ENCODE data around the gene RASGRP1.

RASGRP1 gene

GRCh38 chr15:38534691-38535090 is 29.9 kb downstream of the RASGRP1 start:
- no peak for DNase-seq

GRCh38 chr15:38533926-38534325 is 30.7 kb downstream of the RASGRP1 start:
- no peak for DNase-seq

DNA sequence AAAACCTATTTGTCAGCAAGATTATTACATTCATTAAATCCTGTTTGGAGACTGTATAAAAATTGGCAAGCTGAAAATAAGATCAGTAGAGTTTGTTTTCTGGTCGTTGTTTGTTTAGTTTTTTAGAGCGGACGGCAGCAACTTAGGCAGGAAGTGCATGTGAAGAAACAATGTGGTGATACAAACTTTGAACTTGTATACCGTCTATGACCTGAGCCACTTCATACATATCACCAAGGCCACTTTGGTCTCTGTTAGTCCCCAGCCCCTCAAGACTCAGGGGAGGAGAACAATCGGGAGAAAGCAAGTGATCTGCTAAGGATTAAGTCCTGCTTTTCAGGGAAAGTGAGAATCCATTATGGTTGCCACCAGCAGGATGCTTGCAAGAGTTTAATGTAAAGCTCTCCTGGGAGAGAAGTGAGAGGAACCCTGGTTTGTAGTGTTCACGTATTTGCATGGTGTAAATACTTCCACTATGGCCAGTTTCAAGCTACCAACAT is 31.1 kb downstream of the RASGRP1 start:
- no peak for DNase-seq

GRCh38 chr15:38532728-38533127 is 31.9 kb downstream of the RASGRP1 start:
- DNase-seq = no peak

GRCh38 chr15:38531509-38531908 is 33.1 kb downstream of the RASGRP1 start:
- DNase-seq = peak; percentile 75

- DNase-seq = no peak
Measured at GRCh38 chr15:38530113-38530512, 34.5 kb downstream of the RASGRP1 start.

DNA sequence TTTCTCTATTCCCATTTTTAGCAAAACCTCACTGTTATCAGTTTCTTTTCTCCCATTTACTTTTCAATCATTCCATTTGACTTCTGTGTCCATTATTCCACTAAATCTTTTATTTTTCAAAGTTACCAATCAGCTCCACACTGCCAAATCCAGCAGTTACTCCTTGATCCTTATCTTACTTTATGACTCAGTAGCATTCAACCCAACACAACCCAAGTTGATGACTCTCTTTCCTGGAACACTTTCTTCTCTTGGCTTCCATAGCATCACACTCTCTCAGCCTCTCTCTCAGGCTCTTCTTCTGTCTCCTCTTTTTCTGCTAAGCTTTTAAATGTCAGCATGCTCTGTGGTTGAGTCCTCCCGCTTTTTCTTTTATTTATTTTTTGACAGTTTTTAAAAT is 36.3 kb downstream of the RASGRP1 start:
- peak; percentile 23 for DNase-seq

GRCh38 chr15:38526158-38526557 is 38.5 kb downstream of the RASGRP1 start:
- DNase-seq = no peak

DNA sequence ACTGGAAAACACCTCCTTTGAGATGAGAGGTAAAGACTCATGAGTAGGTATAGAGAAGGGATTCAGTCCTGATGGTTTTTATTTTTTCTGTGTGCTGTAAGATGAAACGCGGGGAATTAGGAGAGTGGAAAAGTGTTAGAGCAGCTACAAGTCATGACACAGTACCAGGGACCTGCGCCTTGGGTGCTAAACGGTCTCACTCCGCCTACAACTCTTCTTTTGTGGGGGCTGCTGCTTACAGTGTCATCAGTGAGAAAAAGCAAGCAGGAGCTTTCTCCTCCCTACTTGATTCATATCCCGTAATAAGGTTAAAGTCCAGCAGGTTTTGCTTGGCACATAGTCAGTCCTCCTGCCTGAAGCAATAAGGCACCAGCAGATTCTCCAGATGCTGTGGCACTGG is 39.1 kb downstream of the RASGRP1 start:
- no peak for DNase-seq

- DNase-seq = no peak
Measured at GRCh38 chr15:38524156-38524555, 40.5 kb downstream of the RASGRP1 start.

DNA sequence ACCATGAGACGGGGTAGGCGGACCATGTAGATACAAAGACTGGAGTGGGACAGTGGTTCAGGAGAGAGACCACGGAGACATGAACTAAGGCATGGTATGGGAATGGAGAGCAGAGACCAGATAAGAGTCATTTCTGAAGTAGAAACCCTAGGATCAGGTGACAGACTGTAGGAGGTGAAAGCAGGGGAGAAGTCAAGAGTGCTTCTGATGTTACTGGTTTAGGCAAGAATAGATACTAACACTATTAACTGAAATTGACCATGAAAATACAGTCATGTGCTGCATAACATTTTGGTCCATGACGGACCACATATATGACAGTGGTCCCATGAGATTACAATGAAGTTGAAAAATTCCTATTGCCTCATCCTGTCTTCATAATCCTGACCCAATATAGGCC is 41.7 kb downstream of the RASGRP1 start:
- no peak for DNase-seq

GRCh38 chr15:38521316-38521715 is 43.3 kb downstream of the RASGRP1 start:
- DNase-seq = no peak

DNA sequence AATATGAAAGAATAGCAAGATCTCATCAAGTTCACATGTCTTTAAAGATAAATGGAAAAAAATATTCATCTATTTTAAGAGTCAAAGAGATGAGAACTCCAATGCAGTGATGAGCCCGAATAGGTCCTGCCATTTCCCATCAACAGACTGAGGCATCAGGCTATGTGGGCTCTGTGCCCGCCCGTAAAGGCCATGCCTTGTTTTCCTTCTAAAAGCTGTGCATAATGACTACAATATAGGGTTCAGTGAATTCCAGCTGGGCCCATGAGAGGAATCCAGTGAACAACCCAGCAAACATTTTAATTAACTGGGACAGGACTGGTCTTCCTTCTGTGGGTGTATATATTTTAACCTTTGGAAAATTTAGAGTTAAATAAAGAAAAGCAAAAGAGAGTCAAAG is 44.6 kb downstream of the RASGRP1 start:
- no peak for DNase-seq

- DNase-seq = no peak
Measured at GRCh38 chr15:38518084-38518483, 46.5 kb downstream of the RASGRP1 start.

DNA sequence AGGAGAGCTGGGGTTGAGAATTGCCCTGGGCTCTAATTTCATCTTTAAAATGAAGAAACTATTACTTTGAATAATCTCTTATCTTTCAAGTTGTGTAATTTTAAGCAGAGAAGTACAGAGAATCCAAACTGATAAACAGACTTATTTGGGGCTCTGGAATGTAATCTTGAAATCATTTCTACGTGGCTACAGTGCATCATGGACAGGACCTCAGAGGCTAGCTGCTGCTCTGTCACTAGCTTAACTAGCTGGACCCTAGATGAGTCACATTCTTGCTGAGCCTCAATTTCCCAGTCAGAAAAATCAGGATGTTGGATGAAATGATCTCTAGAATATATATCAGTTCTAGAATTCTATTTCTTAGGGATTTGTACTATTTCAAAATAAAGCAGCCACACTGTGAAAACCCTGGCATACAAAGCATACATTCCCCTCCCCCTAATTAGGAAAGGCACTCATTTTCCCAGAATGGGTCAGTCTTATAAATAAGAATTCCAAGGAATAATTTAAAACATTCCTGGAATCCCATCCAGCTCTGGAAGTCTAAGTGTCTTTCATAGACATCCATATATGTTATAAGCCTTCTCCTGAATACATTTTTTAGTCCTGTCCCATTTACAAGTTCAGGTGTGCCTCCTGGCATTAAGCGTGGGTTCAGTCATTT is 47.2 kb downstream of the RASGRP1 start:
- DNase-seq = no peak

- DNase-seq = no peak
Measured at GRCh38 chr15:38516626-38517025, 48.0 kb downstream of the RASGRP1 start.

GRCh38 chr15:38514601-38515000 is 50.0 kb downstream of the RASGRP1 start:
- no peak for DNase-seq

DNA sequence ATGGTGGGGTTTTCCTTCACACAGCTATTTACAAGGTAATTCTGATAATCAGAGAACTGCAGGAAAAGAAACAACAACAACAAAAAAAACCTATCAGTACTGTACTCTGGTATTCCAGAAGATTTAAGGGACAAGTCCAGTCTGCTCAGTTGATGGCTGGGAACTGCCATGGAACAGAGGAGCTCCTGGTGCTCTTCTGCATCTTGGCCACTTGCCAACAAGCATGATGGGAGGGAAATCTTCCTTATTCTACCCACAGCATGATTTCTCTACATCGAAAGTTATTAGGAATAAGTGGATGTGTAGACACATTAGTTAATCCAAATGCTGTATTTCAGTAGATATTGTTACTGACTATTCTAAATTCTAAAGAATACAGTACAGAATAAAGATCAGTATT is 51.7 kb downstream of the RASGRP1 start:
- DNase-seq = no peak

DNA sequence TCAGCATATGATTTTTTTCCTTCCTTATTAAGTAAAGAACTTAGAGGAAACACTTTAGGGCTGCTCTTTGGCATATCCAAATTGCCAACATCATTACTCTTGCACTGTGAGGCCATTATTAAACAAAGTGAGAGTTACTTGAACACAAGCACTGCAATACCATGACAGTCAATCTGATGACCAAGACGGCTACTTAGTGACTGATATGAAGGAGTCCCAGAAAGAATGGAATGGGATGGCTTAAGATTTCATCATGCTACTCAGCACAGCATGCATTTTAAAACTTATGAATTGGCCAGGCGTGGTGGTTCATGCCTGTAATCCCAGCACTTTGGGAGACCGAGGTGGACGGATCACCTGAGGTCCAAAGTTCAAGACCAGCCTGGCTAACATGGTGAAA is 55.5 kb downstream of the RASGRP1 start:
- DNase-seq = no peak

GRCh38 chr15:38508647-38509046 is 56.0 kb downstream of the RASGRP1 start:
- no peak for DNase-seq

GRCh38 chr15:38507570-38507969 is 57.0 kb downstream of the RASGRP1 start:
- DNase-seq = no peak

- DNase-seq = no peak
Measured at GRCh38 chr15:38506997-38507396, 57.6 kb downstream of the RASGRP1 start.

- DNase-seq = peak; percentile 12
Measured at GRCh38 chr15:38504680-38505467, 59.7 kb downstream of the RASGRP1 start.

DNA sequence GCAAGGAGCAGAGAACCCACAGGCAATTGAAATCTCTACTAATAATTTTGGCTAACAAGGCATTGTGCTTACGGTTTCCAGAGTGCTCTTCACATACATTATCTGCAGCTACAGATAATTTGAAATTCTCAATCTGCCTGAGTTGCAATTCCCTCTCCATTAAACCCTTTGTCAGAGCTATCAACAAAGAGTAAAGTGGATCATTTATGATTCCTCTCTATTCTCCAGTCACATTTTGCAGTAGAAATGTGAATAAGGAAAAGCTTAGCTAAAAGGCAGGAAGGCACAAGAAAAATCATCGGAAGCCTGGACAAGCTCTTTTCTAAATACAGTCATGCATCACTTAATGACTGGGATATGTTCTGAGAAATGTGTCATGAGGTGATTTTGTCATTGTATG is 61.1 kb downstream of the RASGRP1 start:
- DNase-seq = no peak

DNA sequence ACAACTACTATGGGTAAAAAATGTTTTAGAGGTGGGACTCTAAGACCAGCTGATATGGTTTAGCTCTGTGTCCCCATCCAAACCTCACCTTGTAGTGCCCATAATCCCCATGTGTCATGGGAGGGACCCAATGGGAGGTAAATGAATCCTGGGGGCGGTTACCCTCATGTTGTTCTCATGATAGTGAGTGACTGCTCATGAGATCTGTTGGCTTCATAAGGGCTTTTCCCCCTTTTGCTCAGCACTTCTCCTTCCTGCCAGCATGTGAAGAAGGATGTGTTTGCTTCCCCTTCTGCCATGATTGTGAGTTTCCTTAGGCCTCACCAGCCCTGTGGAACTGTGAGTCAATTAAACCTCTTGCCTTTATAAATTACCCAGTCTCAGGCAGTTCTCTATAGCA is 65.0 kb downstream of the RASGRP1 start:
- DNase-seq = no peak
